K562 (cell line): ENCODE measurements around the gene SUPT3H. TPM values are rescaled to one million over a fixed set of nuclear protein-coding genes. Genes with fewer than 3 reads are reported as not detected.

Source experiments
- ATAC-seq: fragments of 200-7000 bp; cut with Tn5 transposase; 3 replicates; pipeline ENCODE4 v1.9.1; 2020; ENCODE audit warnings: moderate library complexity
- BruUV-seq: library from RNA; stranded (reverse); fragments of 400-500 nt; replicated peaks from 2 replicates; lab custom pipeline; 2021; lab: Mats Ljungman, UMichigan
- CTCF ChIA-PET: fragments of 300-600 bp; formaldehyde crosslinking; extraction: SDS; loops from one replicate; lab custom pipeline; 2021; ENCODE audit warnings: low intra/inter-chr PET ratio; lab: Yijun Ruan, JAX
- POLR2A ChIA-PET: fragments of 300-600, 350-650 bp; sonication (Branson Sonifier 250); formaldehyde crosslinking; extraction: SDS; loops from one replicate; lab custom pipeline; 2021; ENCODE audit warnings: antibody characterized with exemption, inconsistent platforms; lab: Yijun Ruan, JAX
- DNase-seq, 4 experiments: peaks; one replicate each; pipeline versions ENCODE4 v3.0.0 to v3.0.0-alpha.2; 2011 to 2018; ENCODE audit warnings: low spot score in 3 of 4, mixed read lengths in 3 of 4; ENCODE audit errors: extremely low read depth in 1 of 4
- FAIRE-seq: peaks from 2 replicates; lab custom pipeline; 2011; peaks lifted over from hg19 to GRCh38; lab: Jason Lieb, UNC
- H2AFZ ChIP-seq: 2 replicates; pipeline ENCODE4 v1.6.0; 2011; ENCODE audit warnings: low read depth, low read length, control low read depth, inconsistent platforms
- H3K27ac ChIP-seq: fragments of 200-600 bp; 3 replicates; pipeline ENCODE4 v1.8.0; 2011; ENCODE audit warnings: low read depth, mild to moderate bottlenecking, control low read depth, inconsistent platforms, low read length, moderate library complexity, mixed read lengths; ENCODE audit errors: extremely low read depth
- H3K27me3 ChIP-seq, 2 experiments: fragments of 300-600 bp in 1 of 2; 2 replicates in 1 of 2; 3 replicates in 1 of 2; pipeline versions ENCODE4 v1.6.0 to v1.8.0; 2011; ENCODE audit warnings: inconsistent platforms in 2 of 2, low read length in 2 of 2, mild to moderate bottlenecking in 1 of 2, mixed read lengths in 1 of 2, moderate library complexity in 1 of 2; ENCODE audit not compliant: control insufficient read depth in 2 of 2, insufficient read depth in 2 of 2
- H3K36me3 ChIP-seq: fragments of 300-600 bp; 3 replicates; pipeline ENCODE4 v1.8.0; 2011; ENCODE audit warnings: mild to moderate bottlenecking, low read length, inconsistent platforms; ENCODE audit not compliant: control insufficient read depth, insufficient read depth
- H3K4me1 ChIP-seq, 2 experiments: fragments of 200-600 bp in 1 of 2; replicated peaks in 1 of 2; 2 replicates in 1 of 2; 3 replicates in 1 of 2; pipeline versions ENCODE4 v1.5.1 to v1.8.0; 2011; ENCODE audit warnings: inconsistent platforms in 2 of 2, low read length in 2 of 2, mild to moderate bottlenecking in 1 of 2, mixed read lengths in 1 of 2, moderate library complexity in 1 of 2; ENCODE audit not compliant: control insufficient read depth in 2 of 2, insufficient read depth in 2 of 2
- H3K4me2 ChIP-seq: 2 replicates; pipeline ENCODE4 v1.6.1; 2011; ENCODE audit warnings: low read length, control low read depth, inconsistent platforms, mixed read lengths; ENCODE audit not compliant: insufficient read depth
- H3K4me3 ChIP-seq: fragments of 200-600 bp; sonication (generic), shearing (Covaris generic); 2 replicates; pipeline ENCODE4 v1.5.1; 2016; ENCODE audit warnings: control low read depth, inconsistent platforms
- H3K79me2 ChIP-seq: fragments of 200-600 bp; 3 replicates; pipeline ENCODE4 v1.8.0; 2011; ENCODE audit warnings: low read length, inconsistent platforms; ENCODE audit not compliant: control insufficient read depth, insufficient read depth
- H3K9ac ChIP-seq, 2 experiments: 2 replicates each; pipeline versions ENCODE4 v1.6.0 to v1.6.1; 2011; ENCODE audit warnings: low read depth in 2 of 2, low read length in 2 of 2, control low read depth in 1 of 2, inconsistent platforms in 1 of 2, mild to moderate bottlenecking in 1 of 2, mixed read lengths in 1 of 2; ENCODE audit not compliant: insufficient read depth in 1 of 2
- H3K9me1 ChIP-seq: one replicate; pipeline ENCODE4 v1.6.0; 2011; ENCODE audit warnings: inconsistent platforms, mild to moderate bottlenecking, low read length, moderate library complexity; ENCODE audit not compliant: control insufficient read depth, insufficient read depth
- H3K9me3 ChIP-seq: replicated peaks from 2 replicates; pipeline ENCODE4 v1.5.1; 2011; ENCODE audit warnings: low read depth, low read length, inconsistent platforms; ENCODE audit not compliant: control insufficient read depth, insufficient read depth
- H4K20me1 ChIP-seq: replicated peaks from 2 replicates; pipeline ENCODE4 v1.6.1; 2011; ENCODE audit warnings: low read length, inconsistent platforms, mixed read lengths; ENCODE audit not compliant: control insufficient read depth, insufficient read depth
- MTA1 ChIP-seq: fragments of 450-650 bp; IDR thresholded peaks from 2 replicates; pipeline ENCODE4 v1.6.1; 2017; ENCODE audit warnings: borderline replicate concordance
- NCOR1 ChIP-seq: fragments of 450-650 bp; IDR thresholded peaks from 2 replicates; pipeline ENCODE4 v1.6.1; 2016; ENCODE audit warnings: mild to moderate bottlenecking, moderate library complexity
- PPARD ChIP-seq: fragments of 250-450 bp; sonication (Bioruptor Pico); IDR thresholded peaks from 2 replicates; pipeline ENCODE4 v1.8.0; 2022; ENCODE audit warnings: inconsistent platforms, mild to moderate bottlenecking, moderate library complexity
- SMAD3 ChIP-seq: fragments of 450-650 bp; formaldehyde crosslinking; conservative IDR thresholded peaks from 2 replicates; pipeline ENCODE4 v1.4.0; 2020; ENCODE audit warnings: mild to moderate bottlenecking
- ZNF12 ChIP-seq: sonication (generic); formaldehyde crosslinking; IDR thresholded peaks from 2 replicates; pipeline ENCODE4 v1.4.0; 2020; ENCODE audit warnings: mild to moderate bottlenecking, missing genetic modification reagents
- ZNF134 ChIP-seq: fragments of 250-450 bp; sonication (Bioruptor Pico); conservative IDR thresholded peaks from 2 replicates; pipeline ENCODE4 v1.4.0; 2020
- ZNF3 ChIP-seq: fragments of 250-450 bp; sonication (Bioruptor Pico); IDR thresholded peaks from 2 replicates; pipeline ENCODE4 v1.5.0; 2021; ENCODE audit warnings: mild to moderate bottlenecking, moderate library complexity
- ZNF507 ChIP-seq: conservative IDR thresholded peaks from 2 replicates; pipeline ENCODE4 v1.6.1; 2017; ENCODE audit warnings: missing genetic modification characterization, missing compliant biosample characterization
- WGBS: fragments of 100-300 bp; shearing (Covaris generic); methylation state at CpG from one replicate; pipeline ENCODE4 v1.1.6; 2016; ENCODE audit warnings: low coverage, mixed read lengths; ENCODE audit not compliant: insufficient coverage; ENCODE audit errors: missing lambda C conversion rate; 5-methylcytosine and 5-hydroxymethylcytosine counted together
- in situ Hi-C: fragments of 300-500 bp; cut with MboI; formaldehyde crosslinking; loops from 4 replicates; pipeline ENCODE4 v1.15.0; 2018; ENCODE audit warnings: inconsistent platforms, mixed read lengths
- intact Hi-C: fragments of 100-400 bp; cut with micrococcal nuclease; formaldehyde crosslinking; loops from 2 replicates; pipeline ENCODE4 v1.14.2; 2022
- polyA plus RNA-seq, 8 experiments: library from polyadenylated mRNA; depleted of rRNA in 4 of 8; stranded (reverse) in 5 of 8; unstranded in 3 of 8; fragments of >200 nt; fragmentation: Nextera tagmentation in 2 of 8; fragmentation: Illumina TruSeq in 1 of 8; extraction: Ambion mirVana in 2 of 8; extraction: Trizol in 1 of 8; gene quantifications; 2 replicates each; pipeline versions ENCODE4 v1.2.1 to v1.2.3, GENCODE V29; 2011 to 2014; ENCODE audit warnings: inconsistent platforms in 1 of 8, missing spikeins in 1 of 8
- total RNA-seq, 7 experiments: library from RNA; depleted of rRNA in 6 of 7; stranded (reverse); fragments of >200 nt in 6 of 7; fragmentation: Illumina TruSeq in 2 of 7; extraction: Trizol in 2 of 7; gene quantifications; 2 replicates each; pipeline versions ENCODE4 v1.2.1 to v1.2.3, GENCODE V29; 2011 to 2021; ENCODE audit warnings: low replicate concordance in 1 of 7
- TF ChIP-seq, protein P1 (sequence below), 3 experiments: fragments of 200-800 bp in 1 of 3; sonication (Bioruptor generic) in 1 of 3; sonication (generic) in 1 of 3; formaldehyde crosslinking in 1 of 3; IDR thresholded peaks; 2 replicates each; pipeline versions ENCODE4 v1.6.1 to v1.8.0; 2016 to 2022; ENCODE audit warnings: mild to moderate bottlenecking in 2 of 3, missing compliant biosample characterization in 2 of 3, missing genetic modification characterization in 2 of 3, missing genetic modification reagents in 1 of 3

SUPT3H gene
- total and polyA plus RNA-seq, 9 of the 15 experiments (the other 6 are each of a cell fraction or from before 2014, with no cell fraction given), result 7.2 to 16.3 (median 11.9) TPM

DNA sequence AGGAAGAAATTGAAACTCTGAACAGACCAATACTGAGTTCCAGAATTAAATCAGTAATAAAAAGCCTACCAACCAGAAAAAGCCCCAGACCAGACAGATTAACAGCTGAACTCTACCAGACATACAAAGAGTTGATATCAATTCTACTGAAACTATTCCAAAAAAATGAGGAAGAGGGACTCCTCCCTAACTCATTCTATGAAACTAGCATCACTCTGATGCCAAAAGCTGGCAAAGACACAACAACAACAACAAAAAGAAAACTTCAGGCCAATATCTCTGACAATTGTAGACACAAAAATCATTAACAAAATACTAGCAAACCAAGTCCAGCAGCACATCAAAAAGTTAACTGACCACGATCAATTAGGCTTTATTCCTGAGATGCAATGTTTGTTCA, 295.6 kb downstream of the SUPT3H start:
- WGBS, result 0% methylated on average over 1 of the region's 1 CpG
- Histone ChIP-seq H3K4me2 (no peak overlapping the region), H3K27ac (no peak overlapping the region), H3K9me1 (no peaks in the 10 kb centered on the region), H3K9ac (no peak overlapping the region), H4K20me1 (no peaks in the 10 kb centered on the region), H3K4me3 (no peak overlapping the region), H2AFZ (no peak overlapping the region), H3K4me1 (no peaks in the 10 kb centered on the region), H3K9me3 (no peaks in the 10 kb centered on the region), H3K27me3 (no peaks in the 10 kb centered on the region), H3K36me3 (no peaks in the 10 kb centered on the region), H3K79me2 (no peaks in the 10 kb centered on the region)
- POLR2A ChIA-PET, result no interaction called here
- TF ChIP-seq, protein P1, sequence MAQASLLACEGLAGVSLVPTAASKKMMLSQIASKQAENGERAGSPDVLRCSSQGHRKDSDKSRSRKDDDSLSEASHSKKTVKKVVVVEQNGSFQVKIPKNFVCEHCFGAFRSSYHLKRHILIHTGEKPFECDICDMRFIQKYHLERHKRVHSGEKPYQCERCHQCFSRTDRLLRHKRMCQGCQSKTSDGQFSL (CRISPR knock-in tag; IDR thresholded peaks at IDR 0.05), result no peak
- TF ChIP-seq, protein P1 (tag; IDR thresholded peaks at IDR 0.05), result no peak
- TF ChIP-seq ZNF134 (CRISPR knock-in tag) (no peak), MTA1 (no peak), PPARD (CRISPR knock-in tag) (no peak), SMAD3 (CRISPR knock-in tag) (no peak), ZNF12 (CRISPR knock-in tag) (no peak), ZNF507 (tag) (no peak), NCOR1 (no peak), ZNF3 (CRISPR knock-in tag) (no peak)
- FAIRE-seq (no peak), DNase-seq (no peak), ATAC-seq (no peak)
- no TSS peak for BruUV-seq
- CTCF ChIA-PET, result no interaction called here
- in situ Hi-C loops (no loop called here), intact Hi-C loops (no loop called here)
